ENCODE results near the gene BRD9. TPM values are rescaled to one million over a fixed set of nuclear protein-coding genes. Genes with fewer than 3 reads are reported as not detected.

Gene BRD9
- total RNA-seq, 1 experiment from 2014 or later = 43.1 TPM

Other genes with a start within 250 kb of the BRD9 start
- 5.1 and 5.7 TPM in 2 replicates for gene TPPP, start 199.4 kb downstream of the BRD9 start, total RNA-seq (2014; rRNA removed; shearing (Covaris generic))
- 5.9 and 8.6 TPM in 2 replicates for gene ZDHHC11B, start 108.1 kb downstream of the BRD9 start, total RNA-seq (2014; rRNA removed; shearing (Covaris generic))
- gene ZDHHC11, start 41.8 kb downstream of the BRD9 start, total RNA-seq (2014; rRNA removed; shearing (Covaris generic)) = 15.7 and 18.2 TPM in 2 replicates
- gene TRIP13, start 83 bp upstream of the BRD9 start, total RNA-seq (2014; rRNA removed; shearing (Covaris generic)) = 43.7 and 47.0 TPM in 2 replicates
- 1.9 and 3.0 TPM in 2 replicates for gene NKD2, start 116.0 kb upstream of the BRD9 start, total RNA-seq (2014; rRNA removed; shearing (Covaris generic))
- gene SLC12A7, start 219.3 kb upstream of the BRD9 start, total RNA-seq (2014; rRNA removed; shearing (Covaris generic)) = 11.6 and 12.1 TPM in 2 replicates

All from SK-MEL-5 (cell line).